Colon (tissue), 2 donors: Measurements from ENCODE around the gene A1CF.

Experiments
- FAIRE-seq: peaks from 2 replicates; lab custom pipeline; 2012; peaks lifted over from hg19 to GRCh38; lab: Jason Lieb, UNC
- donor health status: control.
- donor health status: control.

Gene A1CF

DNA sequence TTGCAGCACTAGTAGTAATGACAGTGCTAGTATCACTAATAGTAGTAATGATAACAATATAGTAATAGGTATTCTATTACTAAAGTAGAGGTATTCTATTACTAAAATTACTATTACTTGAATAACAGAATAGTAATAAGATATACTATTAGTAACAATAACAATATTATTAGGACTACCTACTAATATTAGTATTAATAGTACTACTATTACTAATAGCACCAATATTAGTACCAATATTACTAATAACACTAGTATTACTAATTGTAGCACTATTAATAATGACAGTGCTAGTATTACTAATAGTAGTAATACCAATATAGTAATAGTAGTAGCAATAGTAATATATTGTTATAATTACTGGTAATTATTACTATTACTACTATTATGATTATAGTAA lies 24.1 kb downstream of the A1CF start:
- FAIRE-seq = peak; percentile 94

DNA sequence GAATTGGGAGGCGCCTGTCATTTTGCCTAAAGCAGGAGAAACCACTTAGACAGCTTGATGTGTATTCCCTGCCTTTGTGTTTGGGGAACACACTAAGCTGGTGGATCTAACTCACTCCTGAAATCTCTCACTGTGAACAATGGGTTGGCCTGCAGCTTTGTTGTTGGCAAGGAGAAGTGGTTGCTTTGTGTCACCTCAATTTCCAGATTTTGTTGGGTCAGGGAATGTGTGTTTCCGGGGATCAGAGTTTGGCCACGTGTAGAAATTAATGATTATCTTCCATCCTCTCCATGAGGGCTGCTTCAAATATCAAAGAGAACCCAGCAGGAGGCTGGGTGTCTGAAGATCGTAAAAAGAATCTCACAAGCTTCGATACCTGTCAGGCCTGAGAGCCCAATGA lies 27.8 kb downstream of the A1CF start:
- no peak for FAIRE-seq

DNA sequence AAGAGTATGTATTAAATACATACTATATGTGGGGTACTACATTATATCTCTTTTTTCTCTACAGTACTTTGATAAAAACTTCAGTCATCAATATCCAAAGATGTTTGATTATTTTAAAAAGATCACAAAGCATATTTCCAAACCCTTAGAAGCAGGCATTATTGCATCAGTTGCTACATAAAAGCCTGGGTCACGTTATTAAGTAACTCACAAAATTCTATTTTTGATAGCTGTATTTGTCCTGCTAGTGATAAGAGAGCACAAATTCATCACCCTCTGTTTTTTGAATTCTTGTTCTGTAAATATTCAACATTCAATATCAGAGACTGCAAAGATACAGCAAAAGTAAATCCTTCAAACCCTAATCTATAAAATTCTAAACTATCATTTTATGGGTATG lies 30.0 kb downstream of the A1CF start:
- FAIRE-seq = no peak

DNA sequence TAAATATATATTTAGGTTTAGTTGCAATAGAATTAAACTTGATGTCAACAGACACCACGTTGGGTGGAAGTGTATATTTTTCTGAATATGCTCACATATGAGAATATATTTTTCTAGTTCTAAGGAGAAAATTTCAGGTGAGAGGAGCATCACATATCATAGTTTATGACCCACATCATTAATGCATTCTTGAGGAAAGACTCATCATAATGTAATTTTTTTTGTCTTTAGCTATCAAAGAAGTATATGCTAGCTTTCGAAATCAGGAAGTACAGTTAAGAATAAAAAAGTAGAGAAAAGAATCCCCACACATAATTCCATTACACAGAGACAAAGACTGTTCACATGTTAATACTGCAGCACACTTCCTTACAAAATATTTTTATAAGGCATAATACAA lies 30.4 kb downstream of the A1CF start:
- no peak for FAIRE-seq

DNA sequence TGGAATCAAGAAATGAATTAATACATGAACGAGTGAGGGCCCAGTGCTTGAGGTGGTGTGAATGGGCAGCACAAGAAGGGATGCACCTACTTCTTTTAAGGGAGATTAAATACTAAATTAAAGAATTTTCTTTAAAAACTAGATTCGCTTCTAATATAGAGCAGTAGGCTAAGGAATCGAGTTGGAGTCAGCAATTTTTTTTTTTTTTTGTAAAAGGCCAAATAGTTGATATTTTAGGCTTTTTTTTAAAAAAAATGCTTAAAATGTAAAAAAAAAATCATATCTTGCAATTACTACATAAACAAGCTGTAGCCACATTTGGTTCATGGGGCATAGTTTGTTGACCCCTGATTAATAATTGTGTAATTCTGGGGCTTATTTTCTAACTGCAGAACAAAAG lies 31.9 kb downstream of the A1CF start:
- no peak for FAIRE-seq

DNA sequence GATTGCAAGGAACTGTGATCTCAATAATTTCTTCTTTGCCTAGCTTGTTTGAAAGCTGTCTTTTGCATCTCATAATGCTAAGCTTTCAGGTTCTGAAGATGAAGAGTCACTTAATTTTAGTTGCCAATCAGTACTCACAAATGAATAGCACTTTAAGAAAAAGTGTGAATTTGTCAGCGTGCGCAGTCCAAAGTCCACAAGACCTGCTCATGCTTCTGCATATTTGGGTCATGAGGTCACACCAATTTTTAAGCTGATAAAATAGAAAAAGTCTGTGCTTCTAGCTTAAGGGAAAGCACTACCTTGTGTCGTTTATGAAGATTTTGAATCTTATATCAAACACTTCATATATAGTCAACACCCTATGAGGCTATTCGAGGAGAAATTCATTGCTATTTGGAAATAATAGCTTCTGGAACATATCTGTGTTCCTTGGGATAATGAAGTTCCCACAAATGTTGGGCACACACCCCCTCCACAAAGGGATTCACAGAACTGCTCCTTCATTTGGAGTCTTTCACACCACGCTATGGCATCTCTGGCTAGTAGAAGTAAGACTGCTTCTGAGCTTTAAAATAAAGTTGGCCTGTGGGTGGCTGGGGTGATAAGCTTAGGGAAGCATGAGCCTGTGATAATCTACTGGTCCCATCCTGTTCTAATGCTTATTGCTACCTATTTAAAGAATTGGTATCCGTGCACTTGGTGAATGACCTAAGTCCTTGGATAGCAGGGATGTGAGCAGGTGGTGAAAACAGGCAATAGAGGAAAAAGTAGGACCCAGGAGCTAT lies 33.3 kb downstream of the A1CF start:
- no peak for FAIRE-seq

DNA sequence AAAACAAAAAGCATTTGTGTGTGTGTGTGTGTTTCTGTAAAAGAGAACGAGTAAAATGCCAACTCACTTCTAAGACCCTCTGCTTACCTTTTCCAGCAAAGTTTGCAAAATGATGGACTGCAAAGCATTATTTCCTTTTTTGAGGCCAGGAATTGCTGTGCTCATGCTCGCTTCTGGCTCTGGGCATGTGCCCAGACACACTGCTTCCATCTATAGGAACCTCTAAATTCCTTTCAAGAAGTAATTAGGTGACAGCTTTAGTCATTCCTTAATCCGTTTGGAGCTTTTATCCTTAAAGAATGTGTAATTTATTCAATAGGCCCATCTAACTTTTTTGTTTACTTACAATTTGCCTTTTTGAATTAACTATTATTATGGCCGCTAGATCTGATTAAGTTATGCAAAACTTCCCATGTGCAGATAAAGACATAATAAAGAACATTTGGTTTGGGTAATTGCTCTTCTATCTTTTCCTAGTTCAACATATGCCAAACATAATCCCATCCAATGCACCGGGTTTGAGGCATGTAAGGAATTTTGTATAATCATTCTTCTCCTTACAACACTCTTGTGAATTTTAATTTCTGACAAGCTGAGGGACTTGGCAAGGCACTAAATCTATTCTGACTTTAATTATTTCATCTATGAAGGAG lies 34.7 kb downstream of the A1CF start:
- no peak for FAIRE-seq

DNA sequence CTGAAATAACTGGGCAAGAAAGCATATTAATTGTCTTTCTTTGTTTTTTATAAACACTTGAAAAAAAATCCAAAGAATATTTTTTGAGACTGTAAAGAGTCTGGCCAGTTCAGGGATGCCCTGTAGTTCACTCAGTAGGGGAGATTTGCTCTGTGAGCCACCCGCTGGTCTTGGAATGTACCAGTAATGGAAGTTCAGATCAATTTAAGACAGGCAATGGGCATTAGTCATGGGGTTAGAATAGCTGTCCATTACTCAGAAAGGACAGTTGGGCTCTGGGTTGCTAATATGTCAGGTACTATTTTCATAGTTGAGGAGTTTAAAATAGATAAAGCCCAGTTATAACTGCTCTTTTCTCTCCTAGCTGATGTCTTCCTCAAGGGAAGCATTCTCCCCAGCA lies 38.7 kb downstream of the A1CF start:
- no peak for FAIRE-seq

DNA sequence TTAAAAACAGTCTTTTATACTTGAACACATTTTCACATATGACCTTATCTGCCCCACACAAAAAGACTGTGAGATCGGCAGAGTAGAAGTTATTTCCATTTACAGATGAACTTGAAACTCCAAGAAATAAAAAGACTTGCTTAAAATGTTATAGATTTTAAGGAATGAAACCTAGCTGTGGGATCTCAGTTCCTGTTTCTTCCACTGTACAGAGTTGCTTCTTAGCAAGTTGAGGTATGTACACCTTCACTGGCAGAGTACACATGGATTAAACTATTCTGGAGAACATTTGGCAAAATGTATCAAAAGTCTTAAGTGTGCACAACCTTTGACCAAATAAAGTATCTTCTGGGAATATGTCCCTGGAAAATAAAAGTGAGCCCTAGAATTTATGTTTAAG lies 48.3 kb downstream of the A1CF start:
- FAIRE-seq = no peak

DNA sequence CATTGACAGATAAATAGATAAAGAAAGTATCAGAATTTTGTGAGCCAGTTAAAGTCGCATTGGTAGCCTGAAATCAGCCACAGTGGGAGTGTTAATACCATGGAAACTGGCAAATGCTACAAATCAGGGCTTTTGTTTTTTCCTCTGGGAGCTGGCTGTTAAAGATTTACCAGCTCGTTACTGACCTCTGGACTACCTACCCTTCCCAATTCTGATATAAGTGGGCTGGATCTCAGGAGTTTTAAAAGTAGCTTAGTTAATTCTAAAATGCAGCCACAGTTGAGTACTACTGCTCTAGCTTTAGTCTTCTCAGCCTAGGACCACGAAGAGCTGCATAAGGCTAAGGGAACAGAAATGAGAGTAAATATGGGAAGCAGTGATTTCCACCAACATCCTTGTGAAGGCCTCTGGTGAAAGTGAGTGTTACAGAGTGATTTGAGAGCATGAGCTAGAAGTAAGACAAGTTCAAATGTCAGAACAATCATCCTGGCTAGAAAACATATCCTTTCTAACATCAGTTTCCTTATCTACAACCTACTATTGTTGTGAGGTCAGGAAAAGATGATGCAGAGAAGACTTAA lies 53.2 kb downstream of the A1CF start:
- FAIRE-seq = no peak

DNA sequence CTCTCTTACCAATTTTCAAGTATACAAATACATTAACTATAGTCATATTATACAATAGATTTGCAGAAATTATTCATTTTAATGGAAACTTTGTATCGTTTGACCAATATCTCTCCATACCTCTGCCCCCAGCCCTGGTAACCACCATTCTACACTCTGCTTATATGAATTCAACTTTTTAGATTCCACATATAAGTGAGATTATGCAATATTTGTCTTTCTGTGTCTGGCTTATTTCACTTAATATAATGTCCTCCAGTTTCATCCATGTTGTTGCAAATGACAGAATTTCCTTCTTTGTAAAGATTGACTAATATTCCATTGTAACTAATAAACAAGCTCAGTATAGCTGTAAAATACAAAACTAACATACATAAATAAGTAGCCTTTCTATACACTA lies 55.4 kb downstream of the A1CF start:
- FAIRE-seq = peak; percentile 5

DNA sequence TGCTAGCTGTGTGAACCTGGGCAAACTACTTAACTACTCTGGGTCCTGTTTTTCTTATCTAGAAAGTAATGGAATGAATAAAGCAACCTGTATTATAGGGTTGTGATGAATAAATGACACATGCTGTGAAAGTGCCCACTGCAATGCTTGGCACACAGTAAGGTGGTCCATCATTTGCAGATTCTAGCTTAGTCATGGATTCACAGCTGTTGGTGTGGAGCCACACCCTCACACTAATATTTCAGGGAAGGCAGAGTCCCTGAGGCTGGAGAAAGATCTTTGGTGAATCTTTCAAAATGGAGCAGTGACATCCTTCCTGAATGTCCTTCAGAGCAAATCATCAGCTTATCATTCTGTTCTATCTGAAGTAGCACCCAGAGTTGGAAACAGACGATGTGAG lies 60.6 kb downstream of the A1CF start:
- no peak for FAIRE-seq

DNA sequence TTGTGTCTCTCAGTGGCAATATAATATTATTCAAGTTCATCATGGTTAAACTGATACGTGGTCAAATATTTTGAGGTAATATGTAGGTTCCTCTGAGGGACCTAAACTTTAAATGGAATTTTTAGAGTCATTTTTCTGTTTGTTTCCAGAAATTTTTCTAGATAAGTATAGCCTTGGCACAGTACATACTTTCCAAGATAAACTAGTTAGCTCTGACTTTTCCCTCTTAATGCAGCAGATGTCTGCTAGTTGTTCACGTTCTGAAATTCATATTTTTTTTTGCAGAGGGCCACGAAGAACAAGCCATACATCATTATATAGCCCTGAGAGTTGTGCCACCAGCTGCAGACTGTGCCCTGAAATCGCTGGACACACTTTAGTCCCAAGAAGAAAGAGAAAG lies 61.6 kb downstream of the A1CF start:
- FAIRE-seq = no peak

DNA sequence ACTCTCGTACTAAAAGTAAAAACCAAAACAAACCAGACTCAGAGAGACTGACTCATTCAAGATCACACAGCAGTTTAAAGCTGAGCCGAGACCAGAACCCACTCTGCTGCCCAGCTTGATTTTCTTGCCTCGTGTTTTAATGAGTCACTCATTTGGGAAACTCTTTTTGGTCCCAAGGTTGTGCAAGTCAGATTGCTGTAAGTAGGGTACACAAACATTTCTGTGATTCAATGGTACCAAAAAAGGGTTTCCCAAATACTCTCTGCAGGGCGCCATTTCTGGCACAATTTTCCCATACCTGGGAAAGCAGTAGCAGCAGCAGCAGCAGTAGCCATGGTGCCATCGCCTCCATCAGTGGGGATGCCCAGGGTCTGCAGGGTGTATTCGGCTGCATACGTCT lies 75.8 kb downstream of the A1CF start:
- no peak for FAIRE-seq

DNA sequence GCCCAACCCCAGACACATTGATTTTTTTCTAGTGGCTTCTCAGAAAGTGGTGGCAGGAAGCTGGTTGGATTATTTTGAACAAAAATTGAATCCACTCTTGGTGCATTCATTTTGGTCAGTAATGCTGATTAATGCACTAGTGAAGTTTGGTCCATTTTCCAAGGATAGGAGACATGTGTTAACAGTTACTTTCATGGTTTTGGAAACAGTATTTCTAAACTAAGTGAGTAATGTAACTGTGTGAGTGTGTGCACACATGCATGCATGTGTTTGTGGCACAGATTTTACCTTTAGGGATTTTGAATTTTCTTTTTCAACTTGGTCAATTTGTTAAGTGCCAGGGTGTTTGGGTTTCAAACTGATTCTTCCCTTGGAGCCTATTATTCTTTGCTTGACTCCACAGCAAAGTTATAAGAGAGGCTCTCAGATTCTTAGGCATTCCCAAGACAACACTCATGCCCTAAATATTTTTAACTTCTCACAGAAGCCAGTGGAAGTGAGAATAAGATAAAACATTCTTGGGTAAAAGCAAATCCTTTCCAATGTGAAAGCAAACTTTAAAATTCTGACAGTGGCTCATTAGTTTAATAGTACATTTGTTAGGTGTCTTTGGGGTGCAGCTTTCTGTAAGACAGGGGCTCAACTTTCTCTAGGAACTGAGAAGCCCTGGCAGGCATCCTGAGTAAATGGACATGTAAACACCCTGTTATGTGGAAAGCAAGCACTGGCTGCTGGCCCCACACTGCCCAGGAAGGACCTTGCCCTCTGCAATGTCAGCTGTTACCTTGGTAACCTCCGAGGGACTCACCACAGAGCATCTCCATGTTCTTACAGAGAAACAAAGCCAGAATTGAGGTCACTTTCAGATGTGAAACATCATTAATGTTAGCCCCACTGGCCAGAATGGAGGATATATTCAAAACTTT lies 77.3 kb downstream of the A1CF start:
- no peak for FAIRE-seq

DNA sequence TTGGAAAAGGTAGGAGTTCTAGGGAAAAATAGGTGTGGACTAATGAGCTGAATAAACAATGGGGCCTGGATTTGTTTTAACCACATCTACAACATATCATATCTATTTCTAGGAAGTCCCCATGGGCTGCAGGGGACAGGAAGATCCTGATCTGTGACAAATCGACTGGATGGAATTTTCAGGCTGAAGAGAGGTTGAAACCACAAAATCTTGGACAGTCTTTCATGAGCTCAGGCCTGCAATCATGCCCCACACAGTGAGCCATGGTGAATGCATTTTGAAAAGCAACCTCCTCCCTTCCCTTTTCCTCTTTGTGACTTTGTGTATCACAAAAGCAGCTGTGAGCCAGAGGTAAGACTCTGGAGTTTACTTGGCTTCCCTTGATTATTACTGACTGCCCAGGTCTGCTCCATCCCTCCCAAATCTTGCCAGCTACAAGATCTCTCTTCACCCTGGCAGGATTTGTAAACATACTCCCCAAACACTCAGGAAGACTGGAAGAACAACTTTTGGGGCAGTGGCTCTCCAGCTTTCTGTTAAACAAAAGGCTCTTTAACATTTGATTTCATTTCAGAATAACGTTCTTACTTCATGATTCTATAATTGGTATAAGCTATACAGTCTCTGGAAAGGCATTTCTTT lies 79.3 kb downstream of the A1CF start:
- FAIRE-seq = no peak

DNA sequence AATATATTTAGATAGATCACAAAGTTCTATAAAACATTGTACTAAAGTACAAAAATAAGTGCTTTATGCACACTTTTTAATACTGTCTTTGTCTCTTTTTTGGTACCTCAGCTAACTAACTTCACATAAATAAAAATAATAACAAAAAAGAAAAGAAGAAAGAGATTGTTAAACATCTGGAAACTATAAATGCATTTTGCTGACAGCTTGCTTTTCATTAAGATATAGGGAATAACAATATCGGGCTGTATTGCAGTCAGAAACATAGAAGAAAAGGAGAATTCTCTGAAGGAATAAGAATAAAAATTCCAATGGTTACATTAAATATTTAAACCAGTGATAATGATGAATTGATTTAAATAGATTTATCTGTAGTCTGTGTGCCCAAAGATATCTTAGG lies 85.8 kb downstream of the A1CF start:
- peak; percentile 10 for FAIRE-seq

DNA sequence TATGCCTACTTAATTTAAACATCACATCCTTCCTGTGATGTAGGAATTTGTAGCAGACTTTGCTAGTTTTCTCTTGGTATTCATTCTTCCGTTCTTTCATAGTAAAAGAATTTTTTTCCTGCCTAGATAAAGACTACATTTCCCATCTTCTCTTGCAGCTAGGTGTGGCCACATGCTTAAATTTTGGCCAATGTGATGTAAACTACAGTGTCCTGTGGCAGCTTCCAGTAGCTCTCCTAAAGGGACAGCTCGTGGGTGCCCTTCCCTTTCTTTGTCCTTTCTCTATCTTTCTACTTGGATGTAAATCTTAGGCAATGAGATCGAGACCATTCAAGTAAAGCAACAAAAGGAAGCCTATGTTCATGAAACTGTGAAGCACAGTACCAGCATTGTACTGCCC lies 87.1 kb downstream of the A1CF start:
- no peak for FAIRE-seq

DNA sequence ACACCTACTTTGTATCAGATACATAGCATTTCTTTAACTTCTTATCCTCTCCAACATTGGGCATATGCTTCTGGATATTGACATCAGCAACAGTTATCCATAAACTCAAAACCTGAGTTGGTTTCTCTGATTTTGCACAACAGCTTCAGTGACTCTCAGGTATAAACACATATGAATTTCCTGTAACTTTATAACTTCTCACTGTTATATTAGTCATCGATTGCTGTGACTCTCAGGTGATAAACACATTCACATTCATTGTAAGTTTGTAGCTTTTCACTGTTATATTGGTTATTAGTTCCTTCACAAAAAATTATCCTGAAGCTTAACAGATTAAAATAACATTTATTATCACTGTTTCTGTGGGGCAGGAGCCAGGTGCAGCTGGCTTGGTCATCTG lies 88.7 kb downstream of the A1CF start:
- FAIRE-seq = no peak

DNA sequence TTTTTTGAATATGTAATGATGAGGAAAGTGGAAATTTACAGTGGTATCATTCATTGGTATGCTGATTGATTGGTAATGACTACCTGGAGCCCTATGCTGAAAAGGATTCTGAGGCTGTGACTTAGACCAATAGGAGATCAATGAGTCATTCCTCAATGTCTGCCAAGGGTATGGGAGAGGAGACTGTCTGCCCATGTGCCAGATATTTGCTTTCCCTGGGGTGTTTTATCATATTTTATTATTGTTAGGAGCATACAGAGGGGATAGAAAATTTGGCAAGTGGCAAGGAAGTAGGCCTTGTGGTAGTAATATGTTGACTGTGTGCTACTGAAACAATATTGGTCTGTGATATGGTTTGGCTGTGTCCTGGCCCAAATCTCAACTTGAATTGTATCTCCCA lies 90.9 kb downstream of the A1CF start:
- FAIRE-seq = no peak

DNA sequence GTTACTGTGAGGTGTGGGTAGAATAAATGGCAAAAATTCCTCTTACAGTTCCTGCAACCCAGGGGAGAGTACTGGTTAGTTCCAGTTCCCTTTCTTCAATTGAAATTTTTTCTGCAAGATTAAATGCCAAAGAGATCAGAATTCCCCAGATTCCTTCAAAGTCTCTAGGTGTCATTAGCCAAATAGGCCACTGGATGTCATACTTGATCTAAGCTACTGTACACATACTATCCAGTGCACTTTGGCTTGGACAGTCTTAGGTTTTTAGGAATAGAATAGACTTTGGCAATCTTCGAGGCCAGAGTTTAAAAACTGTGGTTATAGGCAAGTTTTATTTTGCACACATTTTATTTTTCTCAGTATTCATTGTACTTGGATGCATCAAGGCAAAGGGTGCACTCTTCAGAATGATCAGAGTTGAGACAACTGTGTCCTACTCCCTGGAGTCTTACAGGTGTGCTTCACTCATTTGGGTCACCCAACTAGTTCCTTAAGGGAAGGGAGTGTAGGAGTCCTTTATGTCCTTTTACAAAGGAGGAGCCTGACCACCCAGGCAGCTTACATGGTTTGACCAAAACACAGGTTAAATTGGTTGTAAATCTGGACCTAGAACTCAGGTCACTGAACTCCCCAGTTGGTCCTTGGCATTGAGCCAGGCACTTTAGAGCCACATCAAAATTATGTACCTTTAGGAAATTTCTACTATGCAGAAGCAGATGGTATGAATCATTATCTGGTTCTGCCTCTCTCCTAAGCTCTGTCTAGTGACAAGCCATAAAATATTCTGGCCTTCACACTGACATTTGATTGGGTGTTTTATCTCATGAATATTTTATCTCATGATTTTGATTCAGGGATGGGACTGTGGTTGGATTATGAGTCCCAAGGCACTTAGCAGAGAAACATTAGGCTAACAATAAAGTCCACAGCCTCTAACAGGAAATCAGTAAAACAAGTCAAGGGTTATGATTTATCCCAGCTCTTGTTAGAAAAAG lies 96.2 kb downstream of the A1CF start:
- no peak for FAIRE-seq
